ENCODE measurements around the gene CLCN1. TPM values are rescaled to one million over a fixed set of nuclear protein-coding genes. Genes with fewer than 3 reads are reported as not detected.

Gene CLCN1
- total RNA-seq, 1 donor from 2014 or later = 4.7 TPM

- no peaks in the 10 kb centered on the region for H3K9me3 ChIP-seq (ENCODE audit: control insufficient read depth in 3 of 3, low read length in 3 of 3)
- peaks cover 32 to 39% (median 33%) of the 10 kb centered on the region in 3 donors for H3K36me3 ChIP-seq (ENCODE audit: control insufficient read depth in 3 of 3, insufficient read depth in 3 of 3, low read length in 3 of 3)
- no peaks in the 10 kb centered on the region for H3K4me1 ChIP-seq (ENCODE audit: control insufficient read depth in 3 of 3, insufficient read depth in 3 of 3, low read length in 3 of 3)
- H3K27ac ChIP-seq (ENCODE audit: low read depth, low read length) = no peak overlapping the region
- H3K27me3 ChIP-seq (ENCODE audit: control insufficient read depth in 3 of 3, insufficient read depth in 3 of 3, low read length in 3 of 3) = no peaks in the 10 kb centered on the region
- no peak overlapping the region for H3K9ac ChIP-seq (ENCODE audit: low read depth in 1 of 3, low read length in 3 of 3)
- H3K4me3 ChIP-seq (ENCODE audit: low read length in 3 of 3) = no peak overlapping the region
These were observed 30.1 kb downstream of the CLCN1 start for GRCh38 chr7:143346018-143346417.

- H3K27ac ChIP-seq (ENCODE audit: low read depth, low read length) = no peak overlapping the region
- peaks cover 22 to 33% (median 32%) of the 10 kb centered on the region in 3 donors for H3K36me3 ChIP-seq (ENCODE audit: control insufficient read depth in 3 of 3, insufficient read depth in 3 of 3, low read length in 3 of 3)
- H3K4me3 ChIP-seq (ENCODE audit: low read length in 3 of 3) = no peak overlapping the region
- H3K4me1 ChIP-seq (ENCODE audit: control insufficient read depth in 3 of 3, insufficient read depth in 3 of 3, low read length in 3 of 3) = no peaks in the 10 kb centered on the region
- no peaks in the 10 kb centered on the region for H3K27me3 ChIP-seq (ENCODE audit: control insufficient read depth in 3 of 3, insufficient read depth in 3 of 3, low read length in 3 of 3)
- H3K9ac ChIP-seq (ENCODE audit: low read depth in 1 of 3, low read length in 3 of 3) = no peak overlapping the region
- H3K9me3 ChIP-seq (ENCODE audit: control insufficient read depth in 3 of 3, low read length in 3 of 3) = no peaks in the 10 kb centered on the region
These were observed 32.0 kb downstream of the CLCN1 start for GRCh38 chr7:143347950-143348349.

DNA sequence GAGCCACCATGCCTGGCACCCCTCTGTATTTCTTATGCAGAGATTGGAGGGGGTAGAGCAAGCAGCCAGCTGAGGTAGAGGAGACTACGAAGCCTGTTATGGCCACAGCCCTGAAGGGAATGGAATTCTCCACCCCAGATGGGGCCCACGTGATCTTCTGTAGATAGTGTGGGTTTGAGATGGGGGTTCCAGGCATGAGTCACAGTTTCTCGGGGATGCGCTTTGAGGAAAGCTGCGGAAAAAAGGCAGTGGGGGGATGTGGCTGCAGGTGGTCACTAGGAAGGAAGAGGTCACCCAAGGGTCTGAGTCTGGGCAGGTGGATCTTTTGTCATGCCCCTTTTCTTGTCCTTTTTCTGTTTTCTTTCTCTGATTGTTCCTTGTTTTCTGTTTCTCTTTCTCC, 35.1 kb downstream of the CLCN1 start:
- H3K4me1 ChIP-seq (ENCODE audit: control insufficient read depth in 3 of 3, insufficient read depth in 3 of 3, low read length in 3 of 3) = no peaks in the 10 kb centered on the region
- H3K9ac ChIP-seq (ENCODE audit: low read depth in 1 of 3, low read length in 3 of 3) = no peak overlapping the region
- no peak overlapping the region for H3K27ac ChIP-seq (ENCODE audit: low read depth, low read length)
- H3K36me3 ChIP-seq (ENCODE audit: control insufficient read depth in 3 of 3, insufficient read depth in 3 of 3, low read length in 3 of 3) = peaks cover 14 to 29% (median 27%) of the 10 kb centered on the region in 3 donors
- no peaks in the 10 kb centered on the region for H3K9me3 ChIP-seq (ENCODE audit: control insufficient read depth in 3 of 3, low read length in 3 of 3)
- no peaks in the 10 kb centered on the region for H3K27me3 ChIP-seq (ENCODE audit: control insufficient read depth in 3 of 3, insufficient read depth in 3 of 3, low read length in 3 of 3)
- H3K4me3 ChIP-seq (ENCODE audit: low read length in 3 of 3) = no peak overlapping the region

DNA sequence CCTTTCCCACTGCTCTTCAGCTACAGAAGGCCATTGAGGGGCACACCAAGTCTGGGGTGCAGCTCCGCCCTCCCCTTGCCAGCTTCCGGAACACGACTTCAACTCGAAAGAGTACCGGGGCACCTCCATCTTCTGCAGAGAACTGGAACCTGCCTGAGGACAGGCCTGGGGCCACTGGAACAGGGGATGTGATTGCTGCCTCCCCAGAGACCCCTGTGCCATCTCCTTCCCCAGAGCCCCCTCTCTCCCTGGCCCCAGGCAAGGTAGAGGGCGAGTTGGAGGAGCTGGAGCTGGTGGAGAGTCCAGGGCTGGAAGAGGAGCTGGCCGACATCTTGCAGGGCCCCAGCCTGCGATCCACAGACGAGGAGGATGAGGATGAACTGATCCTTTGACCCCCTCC, 35.7 kb downstream of the CLCN1 start:
- Histone ChIP-seq H3K9ac (ENCODE audit: low read depth in 1 of 3, low read length in 3 of 3) (no peak overlapping the region), H3K4me3 (ENCODE audit: low read length in 3 of 3) (no peak overlapping the region), H3K4me1 (ENCODE audit: control insufficient read depth in 3 of 3, insufficient read depth in 3 of 3, low read length in 3 of 3) (no peaks in the 10 kb centered on the region), H3K36me3 (ENCODE audit: control insufficient read depth in 3 of 3, insufficient read depth in 3 of 3, low read length in 3 of 3) (peaks cover 13 to 26% (median 24%) of the 10 kb centered on the region in 3 donors), H3K27ac (ENCODE audit: low read depth, low read length) (no peak overlapping the region), H3K9me3 (ENCODE audit: control insufficient read depth in 3 of 3, low read length in 3 of 3) (no peaks in the 10 kb centered on the region), H3K27me3 (ENCODE audit: control insufficient read depth in 3 of 3, insufficient read depth in 3 of 3, low read length in 3 of 3) (no peaks in the 10 kb centered on the region)

DNA sequence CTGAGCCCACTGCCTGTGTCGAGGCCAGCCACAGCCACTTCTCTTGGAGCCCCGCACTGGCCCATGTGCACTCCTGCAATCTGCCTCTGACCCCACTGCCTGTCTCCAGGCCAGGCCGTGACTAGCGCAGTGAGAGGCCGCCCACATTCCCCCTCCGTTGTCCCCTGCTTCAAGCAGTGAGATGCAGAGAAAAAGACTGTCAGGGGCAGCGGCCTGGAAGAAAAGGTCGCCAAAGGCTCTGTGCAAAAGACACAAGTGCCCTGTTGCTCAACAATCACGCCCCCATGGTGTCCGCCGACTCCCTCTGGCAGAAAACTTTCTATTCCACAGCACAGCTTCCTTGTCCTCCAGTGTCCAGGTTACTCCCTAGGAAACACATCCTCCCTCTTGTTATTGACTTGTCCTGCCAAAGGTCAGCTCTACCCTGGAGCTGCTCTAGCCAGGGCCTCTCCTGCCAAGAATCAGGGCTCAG, 36.7 kb downstream of the CLCN1 start:
- H3K9me3 ChIP-seq (ENCODE audit: control insufficient read depth in 3 of 3, low read length in 3 of 3) = no peaks in the 10 kb centered on the region
- no peak overlapping the region for H3K4me3 ChIP-seq (ENCODE audit: low read length in 3 of 3)
- H3K4me1 ChIP-seq (ENCODE audit: control insufficient read depth in 3 of 3, insufficient read depth in 3 of 3, low read length in 3 of 3) = no peaks in the 10 kb centered on the region
- no peak overlapping the region for H3K27ac ChIP-seq (ENCODE audit: low read depth, low read length)
- no peak overlapping the region for H3K9ac ChIP-seq (ENCODE audit: low read depth in 1 of 3, low read length in 3 of 3)
- H3K36me3 ChIP-seq (ENCODE audit: control insufficient read depth in 3 of 3, insufficient read depth in 3 of 3, low read length in 3 of 3) = peaks cover 11 to 25% (median 20%) of the 10 kb centered on the region in 3 donors
- H3K27me3 ChIP-seq (ENCODE audit: control insufficient read depth in 3 of 3, insufficient read depth in 3 of 3, low read length in 3 of 3) = no peaks in the 10 kb centered on the region

DNA sequence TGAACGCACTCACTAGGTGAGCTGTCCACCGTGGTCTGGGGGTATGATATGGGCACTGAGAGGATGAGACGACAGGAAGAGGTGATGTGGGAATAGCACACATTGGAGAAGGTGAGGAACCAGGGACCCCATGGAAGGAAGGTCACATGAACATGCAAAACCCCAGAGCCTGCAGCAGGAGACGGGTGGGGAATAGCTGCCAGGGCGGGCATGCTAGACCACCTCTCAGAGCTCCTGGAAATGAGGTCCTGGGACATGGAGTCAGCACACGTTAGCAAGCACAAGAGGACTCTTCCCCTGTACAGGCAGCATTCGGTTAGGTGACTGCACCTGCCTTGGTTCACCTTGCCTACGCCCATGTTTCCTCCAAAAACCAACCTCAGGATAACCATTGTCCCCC, 38.5 kb downstream of the CLCN1 start:
- H3K36me3 ChIP-seq (ENCODE audit: control insufficient read depth in 3 of 3, insufficient read depth in 3 of 3, low read length in 3 of 3) = peaks cover 4 to 22% (median 10%) of the 10 kb centered on the region in 3 donors
- H3K4me1 ChIP-seq (ENCODE audit: control insufficient read depth in 3 of 3, insufficient read depth in 3 of 3, low read length in 3 of 3) = no peaks in the 10 kb centered on the region
- no peak overlapping the region for H3K27ac ChIP-seq (ENCODE audit: low read depth, low read length)
- H3K4me3 ChIP-seq (ENCODE audit: low read length in 3 of 3) = no peak overlapping the region
- H3K9ac ChIP-seq (ENCODE audit: low read depth in 1 of 3, low read length in 3 of 3) = no peak overlapping the region
- H3K27me3 ChIP-seq (ENCODE audit: control insufficient read depth in 3 of 3, insufficient read depth in 3 of 3, low read length in 3 of 3) = peaks cover 0 to 3% (median 2%) of the 10 kb centered on the region in 3 donors
- H3K9me3 ChIP-seq (ENCODE audit: control insufficient read depth in 3 of 3, low read length in 3 of 3) = no peaks in the 10 kb centered on the region

DNA sequence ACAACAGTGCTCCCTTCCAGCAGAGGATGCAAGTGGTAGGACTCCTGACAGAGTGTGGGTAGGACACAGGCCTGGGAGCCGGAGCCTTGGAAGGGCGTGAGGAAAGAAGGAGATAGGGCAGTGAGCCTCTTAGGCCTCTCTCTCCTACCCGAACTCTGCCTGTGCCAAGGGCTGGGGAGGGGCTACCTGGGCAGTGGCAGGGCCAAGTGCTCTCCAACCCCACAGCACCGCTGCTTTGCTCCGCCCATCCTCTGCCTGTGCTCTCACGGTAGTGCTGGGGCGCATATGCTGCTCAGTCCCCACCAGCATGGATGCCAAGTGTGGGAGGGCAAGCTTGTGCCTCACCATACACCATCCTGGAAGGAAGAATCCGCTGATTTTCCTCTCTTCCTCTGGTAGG, 39.1 kb downstream of the CLCN1 start:
- no peak overlapping the region for H3K27ac ChIP-seq (ENCODE audit: low read depth, low read length)
- H3K9me3 ChIP-seq (ENCODE audit: control insufficient read depth in 3 of 3, low read length in 3 of 3) = no peaks in the 10 kb centered on the region

GRCh38 chr7:143355450-143356385, 39.8 kb downstream of the CLCN1 start:
- H3K9me3 ChIP-seq (ENCODE audit: control insufficient read depth in 3 of 3, low read length in 3 of 3) = no peaks in the 10 kb centered on the region
- peaks cover 0 to 12% (median 6%) of the 10 kb centered on the region in 3 donors for H3K36me3 ChIP-seq (ENCODE audit: control insufficient read depth in 3 of 3, insufficient read depth in 3 of 3, low read length in 3 of 3)
- H3K27ac ChIP-seq (ENCODE audit: low read depth, low read length) = no peak overlapping the region
- no peak overlapping the region for H3K4me3 ChIP-seq (ENCODE audit: low read length in 3 of 3)
- peaks cover 8 to 14% (median 8%) of the 10 kb centered on the region in 3 donors for H3K27me3 ChIP-seq (ENCODE audit: control insufficient read depth in 3 of 3, insufficient read depth in 3 of 3, low read length in 3 of 3)
- H3K9ac ChIP-seq (ENCODE audit: low read depth in 1 of 3, low read length in 3 of 3) = no peak overlapping the region
- no peaks in the 10 kb centered on the region for H3K4me1 ChIP-seq (ENCODE audit: control insufficient read depth in 3 of 3, insufficient read depth in 3 of 3, low read length in 3 of 3)

More for the DNA sequence above, 39.1 kb downstream of the CLCN1 start:
- H3K9ac ChIP-seq (ENCODE audit: low read depth in 1 of 3, low read length in 3 of 3) = no peak overlapping the region
- H3K36me3 ChIP-seq (ENCODE audit: control insufficient read depth in 3 of 3, insufficient read depth in 3 of 3, low read length in 3 of 3) = peaks cover 0 to 17% (median 10%) of the 10 kb centered on the region in 3 donors
- no peak overlapping the region for H3K4me3 ChIP-seq (ENCODE audit: low read length in 3 of 3)
- H3K4me1 ChIP-seq (ENCODE audit: control insufficient read depth in 3 of 3, insufficient read depth in 3 of 3, low read length in 3 of 3) = no peaks in the 10 kb centered on the region
- peaks cover 4 to 7% (median 5%) of the 10 kb centered on the region in 3 donors for H3K27me3 ChIP-seq (ENCODE audit: control insufficient read depth in 3 of 3, insufficient read depth in 3 of 3, low read length in 3 of 3)

DNA sequence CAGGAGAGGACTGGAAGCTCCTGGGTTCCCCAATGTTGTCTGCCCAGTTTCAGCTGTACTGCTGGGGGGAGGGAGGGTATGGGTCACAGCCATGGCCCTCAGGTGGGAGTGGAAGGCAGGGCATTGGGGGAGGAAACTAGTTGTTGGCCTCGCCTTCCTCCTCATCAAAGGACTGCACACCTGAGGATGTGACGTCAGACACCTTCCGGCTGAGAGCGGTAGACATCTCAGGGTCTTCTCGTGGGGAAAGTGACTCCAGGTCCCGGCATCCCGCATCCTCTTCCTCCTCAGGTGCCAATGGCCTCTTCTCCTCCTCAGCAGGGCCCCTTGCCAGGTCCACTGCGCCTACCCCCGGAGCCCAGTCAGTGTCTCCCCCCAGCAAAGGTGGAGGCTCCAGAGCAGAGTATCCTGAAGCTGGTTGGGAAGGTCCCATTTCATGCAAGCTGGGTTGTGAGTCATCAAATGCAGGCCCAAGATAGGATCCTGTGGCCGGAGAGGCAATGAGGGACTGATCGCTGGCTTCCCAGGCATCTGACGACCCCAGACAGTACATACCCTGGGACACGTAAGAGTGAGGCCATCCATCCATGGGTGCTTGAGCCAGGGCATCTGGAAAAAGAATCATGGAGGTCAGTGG, 40.6 kb downstream of the CLCN1 start:
- Histone ChIP-seq H3K27me3 (ENCODE audit: control insufficient read depth in 3 of 3, insufficient read depth in 3 of 3, low read length in 3 of 3) (peaks cover 8 to 18% (median 12%) of the 10 kb centered on the region in 3 donors), H3K9ac (ENCODE audit: low read depth in 1 of 3, low read length in 3 of 3) (no peak overlapping the region), H3K4me3 (ENCODE audit: low read length in 3 of 3) (no peak overlapping the region), H3K4me1 (ENCODE audit: control insufficient read depth in 3 of 3, insufficient read depth in 3 of 3, low read length in 3 of 3) (no peaks in the 10 kb centered on the region), H3K27ac (ENCODE audit: low read depth, low read length) (no peak overlapping the region), H3K36me3 (ENCODE audit: control insufficient read depth in 3 of 3, insufficient read depth in 3 of 3, low read length in 3 of 3) (peaks cover 0 to 8% (median under 1%) of the 10 kb centered on the region in 3 donors), H3K9me3 (ENCODE audit: control insufficient read depth in 3 of 3, low read length in 3 of 3) (no peaks in the 10 kb centered on the region)

DNA sequence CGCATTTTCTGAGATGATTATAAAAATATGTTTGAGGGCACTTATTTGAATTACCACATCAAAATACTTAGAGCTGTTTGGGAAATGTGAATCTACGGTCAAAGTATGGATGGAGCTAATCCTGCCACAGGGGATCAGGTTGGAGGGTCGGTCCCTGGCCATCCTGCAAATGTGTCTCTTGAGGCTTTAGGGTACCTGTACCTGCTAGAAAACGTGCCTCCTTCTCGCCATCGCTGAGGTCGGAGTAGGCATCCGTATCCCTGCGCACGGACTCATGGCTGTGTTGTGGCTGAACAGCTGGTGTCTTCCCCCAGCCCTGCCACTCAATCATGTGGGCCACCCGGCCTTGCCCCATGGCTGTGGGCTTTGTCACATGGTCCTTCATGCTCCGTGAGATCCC, 42.7 kb downstream of the CLCN1 start:
- Histone ChIP-seq H3K36me3 (ENCODE audit: control insufficient read depth in 3 of 3, insufficient read depth in 3 of 3, low read length in 3 of 3) (no peaks in the 10 kb centered on the region), H3K27me3 (ENCODE audit: control insufficient read depth in 3 of 3, insufficient read depth in 3 of 3, low read length in 3 of 3) (peaks cover 20 to 29% (median 26%) of the 10 kb centered on the region in 3 donors), H3K27ac (ENCODE audit: low read depth, low read length) (no peak overlapping the region), H3K9me3 (ENCODE audit: control insufficient read depth in 3 of 3, low read length in 3 of 3) (no peaks in the 10 kb centered on the region), H3K4me1 (ENCODE audit: control insufficient read depth in 3 of 3, insufficient read depth in 3 of 3, low read length in 3 of 3) (peaks cover 0 to 6% (median 4%) of the 10 kb centered on the region in 3 donors), H3K9ac (ENCODE audit: low read depth in 1 of 3, low read length in 3 of 3) (no peak overlapping the region), H3K4me3 (ENCODE audit: low read length in 3 of 3) (no peak overlapping the region)

All from skeletal muscle tissue (tissue), 4 donors.